Hepatocyte (in vitro differentiated cells): Measurements from ENCODE around the gene GPR3.

Experiments
- CTCF ChIP-seq: fragments of 200-600 bp; sonication (generic); IDR thresholded peaks from 2 replicates; pipeline ENCODE4 v1.5.1; 2016; ENCODE audit warnings: antibody characterized with exemption, mild to moderate bottlenecking; ENCODE audit not compliant: poor library complexity
- EZH2 ChIP-seq: fragments of 200-600 bp; sonication (generic); IDR thresholded peaks from 2 replicates; pipeline ENCODE4 v1.6.1; 2016; ENCODE audit warnings: antibody characterized with exemption, mild to moderate bottlenecking, borderline replicate concordance
- EZH2phosphoT487 ChIP-seq: fragments of 200-600 bp; sonication (generic); IDR thresholded peaks from one replicate; pipeline ENCODE4 v1.6.1; 2018; ENCODE audit warnings: antibody characterized with exemption, mild to moderate bottlenecking, low read depth, moderate library complexity; ENCODE audit not compliant: unreplicated experiment, severe bottlenecking

GRCh38 chr1:27364696-27365371, 27.6 kb upstream of the GPR3 start:
- TF ChIP-seq CTCF (no peak), EZH2phosphoT487 (no peak), EZH2 (no peak)
